ENCODE results near the gene SZRD1.

The SZRD1 gene

DNA sequence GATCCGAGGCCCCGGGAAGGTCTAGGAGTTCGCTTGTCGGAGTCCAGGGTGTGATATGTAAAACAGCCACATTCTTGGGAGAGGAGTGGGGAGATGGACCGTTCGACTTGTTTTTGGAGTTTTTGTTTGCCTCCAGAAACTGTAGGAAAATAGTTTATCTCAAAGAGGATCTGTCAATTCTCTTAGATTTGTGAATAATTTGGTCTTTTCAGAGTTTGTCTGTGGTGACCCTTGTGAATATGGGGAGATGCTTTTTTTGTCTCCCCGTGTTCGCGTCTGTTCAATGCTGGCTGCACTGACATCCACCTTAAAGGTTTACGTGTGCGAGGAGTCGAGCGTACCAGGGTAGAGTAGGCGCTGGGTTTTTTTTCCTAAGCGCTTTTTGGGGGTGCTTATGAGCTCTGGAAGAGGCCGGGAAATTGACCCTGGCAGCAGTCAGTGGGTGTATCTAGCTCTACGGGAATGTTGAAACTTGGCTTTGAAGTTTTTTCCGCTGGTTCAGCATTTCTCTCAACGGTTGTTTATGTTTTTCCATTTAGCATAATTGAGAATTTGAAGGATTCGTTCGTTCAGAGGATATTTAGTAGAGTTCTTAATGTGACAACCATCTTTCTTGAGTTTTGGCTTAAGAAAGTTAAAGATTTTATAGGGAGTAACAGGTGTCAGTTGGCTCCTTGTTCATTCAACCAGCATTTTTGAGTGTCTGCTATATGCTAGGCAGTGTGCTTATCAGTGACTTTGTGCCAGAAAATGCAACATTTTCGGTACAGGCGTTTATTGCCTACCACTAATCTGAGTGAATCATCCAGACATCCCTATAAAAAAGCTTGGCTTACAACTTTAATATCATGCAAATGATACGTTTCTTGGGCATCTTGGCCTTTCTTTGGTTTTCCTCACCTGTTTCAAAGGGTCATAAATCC lies 1.2 kb downstream of the SZRD1 start:
- DNase-seq = no peak

DNA sequence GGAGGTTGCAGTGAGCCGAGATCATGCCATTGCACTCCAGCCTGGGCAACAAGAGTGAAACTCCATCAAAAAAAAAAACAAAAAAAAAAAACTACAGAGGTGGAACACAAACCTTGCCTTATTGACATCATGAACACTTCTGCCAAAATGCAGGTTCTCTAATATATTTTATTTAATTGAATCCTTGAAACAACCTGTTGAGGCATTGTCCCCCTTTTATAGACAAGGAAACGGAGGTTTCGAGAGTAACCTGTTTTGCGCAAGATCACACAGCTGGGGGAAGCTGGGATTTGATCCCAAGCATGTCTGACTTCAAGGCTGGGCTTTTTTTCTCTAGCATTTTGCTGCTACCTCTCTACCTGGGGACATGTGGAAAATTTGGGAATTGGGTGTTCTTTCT lies 2.8 kb downstream of the SZRD1 start:
- DNase-seq = no peak

DNA sequence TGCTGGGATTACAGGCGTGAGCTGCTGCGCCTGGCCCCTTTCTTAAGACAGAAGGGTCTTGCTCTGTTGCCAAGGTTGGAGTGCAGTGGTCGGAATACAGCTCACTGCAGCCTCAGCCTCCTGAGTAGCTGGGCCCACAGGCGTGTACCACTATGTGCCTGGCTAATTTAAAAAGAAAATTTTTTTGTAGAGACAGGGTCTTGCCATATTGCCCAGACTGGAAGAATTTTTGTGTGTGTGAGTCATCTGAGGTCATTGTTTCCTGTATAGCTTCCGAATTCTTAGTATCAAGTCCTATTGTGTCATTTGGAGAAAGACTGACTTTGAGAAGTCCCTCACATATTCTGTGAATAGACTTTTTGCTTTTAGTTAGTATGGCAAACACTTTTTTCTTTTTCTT lies 4.7 kb downstream of the SZRD1 start:
- DNase-seq = no peak

DNA sequence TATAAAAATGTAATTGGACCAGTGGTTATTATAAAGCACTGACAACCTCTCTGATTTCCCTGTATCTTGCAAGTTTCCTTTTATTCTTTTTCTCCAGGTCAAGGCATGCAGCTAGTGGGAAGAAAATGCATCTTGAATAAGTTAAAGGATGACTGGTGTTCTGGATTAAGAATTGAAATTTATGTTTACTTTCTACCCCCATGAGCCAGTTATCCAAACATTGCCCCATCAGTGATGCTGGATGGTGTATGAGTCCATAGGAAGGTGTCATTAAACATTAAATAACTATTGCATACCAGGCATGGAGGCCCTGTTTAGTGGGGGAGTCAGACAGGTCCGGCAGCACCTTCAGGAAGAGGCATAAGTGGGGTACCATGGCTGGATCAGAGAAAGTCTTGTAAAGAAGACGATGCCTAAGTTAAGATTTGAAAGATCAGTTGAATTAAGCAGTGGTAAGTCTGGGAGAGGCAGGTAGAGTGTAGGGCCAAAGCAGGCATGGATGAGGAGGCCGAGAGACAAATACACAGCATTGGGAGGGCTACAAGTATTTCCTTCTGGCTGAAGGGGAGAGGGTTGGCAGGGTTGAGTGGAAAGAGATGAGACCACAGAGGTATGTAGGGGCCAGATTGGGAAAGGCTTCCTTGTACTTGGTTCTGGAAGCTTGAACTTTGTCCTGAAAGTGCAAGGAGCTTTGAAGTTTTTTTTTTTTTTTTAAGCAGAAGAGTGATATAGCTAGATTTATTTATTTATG lies 5.7 kb downstream of the SZRD1 start:
- DNase-seq = no peak

DNA sequence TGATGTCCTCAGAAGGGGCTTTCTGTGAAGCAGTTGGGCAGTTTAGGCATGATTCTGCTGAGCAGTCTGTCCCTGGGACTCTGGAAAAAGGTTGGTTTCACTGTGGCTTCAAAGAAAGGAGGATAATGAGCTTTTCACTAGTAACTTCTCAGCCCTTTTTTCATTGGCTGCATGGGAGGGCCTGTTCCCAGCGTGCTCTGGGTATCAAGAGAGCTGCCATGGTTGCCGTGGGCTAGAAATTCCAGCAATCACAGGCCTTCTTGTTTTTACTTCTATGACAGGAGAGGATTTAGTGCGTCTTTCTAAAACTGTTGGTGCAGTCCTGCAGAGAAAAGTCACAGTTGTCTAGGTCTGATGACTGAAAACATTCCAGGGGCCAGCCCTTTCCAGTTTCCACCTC lies 7.2 kb downstream of the SZRD1 start:
- no peak for DNase-seq

DNA sequence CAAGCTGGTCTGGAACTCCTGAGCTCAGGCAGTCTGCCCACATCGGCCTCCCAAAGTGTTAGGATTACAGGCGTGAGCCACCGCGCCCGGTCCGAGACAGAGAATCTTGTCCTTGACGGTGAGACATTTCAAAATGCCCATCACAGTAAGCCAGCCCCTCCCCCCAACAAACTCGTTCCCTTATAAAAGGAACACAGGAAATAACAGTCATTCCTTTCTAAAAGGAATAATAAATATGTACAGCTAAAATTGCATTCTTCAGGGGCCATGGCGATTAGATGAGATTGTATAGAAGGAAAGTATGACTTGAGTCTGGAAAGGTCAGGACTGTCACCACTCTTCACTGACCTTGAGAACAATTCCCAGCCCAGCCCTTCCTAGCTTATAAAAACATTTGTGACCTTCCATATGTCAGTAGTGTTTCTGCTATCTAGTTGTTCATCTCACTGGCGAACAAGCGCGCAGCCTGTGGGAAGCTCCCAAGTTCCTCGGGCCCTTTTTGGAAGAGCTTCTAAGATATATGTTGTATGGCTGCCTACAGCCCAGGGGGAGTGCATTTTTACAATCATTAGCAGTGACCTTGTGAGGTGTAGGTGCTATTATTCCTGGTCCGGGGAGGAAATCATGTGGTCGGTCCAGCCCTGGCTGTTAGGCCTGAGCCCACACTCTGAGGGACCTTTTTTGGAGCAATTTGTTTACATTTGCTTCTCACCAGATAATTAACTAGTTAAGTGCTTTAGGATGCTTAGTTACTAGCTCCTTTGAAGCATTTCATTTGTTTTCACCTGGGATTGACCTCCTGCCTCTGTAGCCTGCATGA lies 8.7 kb downstream of the SZRD1 start:
- DNase-seq = no peak

DNA sequence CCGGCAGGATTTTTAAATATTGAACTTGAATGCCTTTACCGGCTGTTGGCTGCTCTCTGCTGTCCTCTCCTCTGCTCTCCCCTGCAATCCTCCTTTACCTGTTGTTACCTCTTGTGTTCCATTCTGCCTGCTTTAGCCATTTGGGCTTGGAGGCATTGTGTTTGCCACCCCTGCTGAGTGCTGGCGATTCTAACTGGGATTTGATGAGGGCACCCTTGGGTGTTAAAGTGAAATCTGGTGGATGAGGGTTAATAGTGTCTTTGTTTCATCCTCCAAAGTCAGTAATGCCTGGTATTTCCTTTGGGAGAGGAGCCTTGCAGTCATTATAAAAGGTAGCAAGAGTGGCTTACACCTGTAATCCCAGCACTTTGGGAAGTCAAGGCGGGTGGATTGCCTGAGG lies 9.9 kb downstream of the SZRD1 start:
- DNase-seq = no peak

DNA sequence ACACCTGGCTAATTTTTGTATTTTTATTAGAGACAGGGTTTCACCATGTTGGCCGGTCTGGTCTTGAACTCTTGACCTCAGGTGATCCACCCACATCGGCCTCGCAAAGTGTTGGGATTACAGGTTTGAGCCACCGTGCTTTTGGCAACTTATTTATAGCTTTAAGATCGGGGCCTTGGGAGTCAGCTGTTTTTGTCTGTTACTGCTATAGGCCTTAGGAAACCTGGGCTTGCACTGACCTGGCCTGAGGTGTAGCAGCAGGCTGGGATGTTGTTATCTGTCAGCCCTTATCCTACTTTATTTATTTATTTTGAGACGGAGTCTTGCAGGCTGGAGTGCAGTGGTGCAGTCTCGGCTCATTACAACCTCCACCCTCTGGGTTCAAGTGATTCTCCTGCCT lies 11.4 kb downstream of the SZRD1 start:
- DNase-seq = no peak

DNA sequence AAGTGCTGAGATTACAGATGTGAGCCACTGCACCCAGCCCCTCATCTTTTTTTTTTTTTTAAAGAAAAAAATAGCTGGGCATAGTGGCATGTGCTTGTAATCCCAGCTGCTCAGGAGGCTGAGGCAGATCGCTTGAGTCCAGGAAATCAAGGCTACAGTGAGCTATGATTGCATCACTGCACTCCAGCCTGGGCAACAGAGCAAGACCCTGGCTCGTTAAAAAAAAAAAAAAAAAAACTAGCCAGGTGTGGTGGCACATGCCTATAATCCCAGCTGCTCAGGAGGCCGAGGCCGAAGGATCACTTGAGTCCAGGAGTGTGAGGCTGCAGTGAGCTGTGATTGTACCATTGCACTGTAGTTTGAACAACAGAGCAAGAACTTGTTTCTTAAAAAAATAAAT lies 13.8 kb downstream of the SZRD1 start:
- DNase-seq = no peak

DNA sequence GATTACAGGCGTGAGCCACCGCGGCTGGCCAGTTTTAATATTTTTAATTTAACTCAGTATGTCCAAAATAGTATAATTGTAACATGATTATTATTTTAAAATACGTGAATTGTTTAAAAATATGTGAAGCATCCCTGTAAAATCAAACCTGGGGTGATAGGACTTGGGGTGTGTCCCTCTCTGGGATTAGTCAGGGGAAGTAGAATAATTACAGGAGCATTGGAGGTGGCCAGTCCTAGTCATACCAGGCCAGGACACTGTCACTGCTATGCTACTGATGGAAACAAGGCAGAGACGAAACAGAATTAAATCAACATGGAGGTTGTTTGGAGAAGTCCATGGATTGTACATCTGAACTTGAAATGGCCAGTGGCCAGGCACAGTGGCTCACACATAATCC lies 16.8 kb downstream of the SZRD1 start:
- DNase-seq = no peak

DNA sequence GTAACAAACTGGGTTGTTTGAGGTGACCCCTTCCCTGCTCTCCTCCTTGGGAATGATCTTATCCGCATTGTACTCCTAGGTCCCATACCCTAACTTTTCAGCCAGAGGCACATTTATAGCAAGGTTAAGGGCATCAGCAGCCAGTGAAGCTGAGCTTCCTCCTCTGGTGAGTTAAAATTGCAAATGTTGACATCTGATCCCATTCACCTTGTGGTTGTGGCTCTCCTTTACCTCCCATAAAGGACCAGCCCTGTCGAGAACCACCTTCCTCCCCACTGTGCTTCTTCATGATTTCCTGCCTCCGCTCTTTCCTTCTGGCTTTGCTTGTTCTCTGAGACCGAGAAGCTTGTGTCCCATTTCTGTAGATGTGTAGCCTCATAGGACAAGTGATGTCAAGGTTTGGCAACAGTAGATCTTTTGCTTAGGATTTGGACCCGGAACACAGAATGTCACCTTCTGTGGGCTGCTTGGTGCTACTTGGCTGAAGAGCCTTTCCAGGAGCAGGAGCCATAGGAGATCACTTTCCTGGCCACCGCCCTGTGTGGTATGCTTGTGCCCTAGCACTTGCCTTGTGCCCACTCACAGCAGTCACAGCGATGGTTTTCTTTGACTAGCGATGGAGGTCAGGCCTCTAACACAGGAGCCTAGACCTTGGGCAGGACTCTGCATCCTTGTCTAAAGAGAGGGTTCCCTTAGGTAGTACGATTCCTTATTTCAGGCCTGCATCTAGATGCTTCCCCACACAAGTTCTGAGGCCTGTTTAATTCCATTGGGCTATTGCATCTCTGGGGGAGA lies 18.8 kb downstream of the SZRD1 start:
- DNase-seq = no peak

DNA sequence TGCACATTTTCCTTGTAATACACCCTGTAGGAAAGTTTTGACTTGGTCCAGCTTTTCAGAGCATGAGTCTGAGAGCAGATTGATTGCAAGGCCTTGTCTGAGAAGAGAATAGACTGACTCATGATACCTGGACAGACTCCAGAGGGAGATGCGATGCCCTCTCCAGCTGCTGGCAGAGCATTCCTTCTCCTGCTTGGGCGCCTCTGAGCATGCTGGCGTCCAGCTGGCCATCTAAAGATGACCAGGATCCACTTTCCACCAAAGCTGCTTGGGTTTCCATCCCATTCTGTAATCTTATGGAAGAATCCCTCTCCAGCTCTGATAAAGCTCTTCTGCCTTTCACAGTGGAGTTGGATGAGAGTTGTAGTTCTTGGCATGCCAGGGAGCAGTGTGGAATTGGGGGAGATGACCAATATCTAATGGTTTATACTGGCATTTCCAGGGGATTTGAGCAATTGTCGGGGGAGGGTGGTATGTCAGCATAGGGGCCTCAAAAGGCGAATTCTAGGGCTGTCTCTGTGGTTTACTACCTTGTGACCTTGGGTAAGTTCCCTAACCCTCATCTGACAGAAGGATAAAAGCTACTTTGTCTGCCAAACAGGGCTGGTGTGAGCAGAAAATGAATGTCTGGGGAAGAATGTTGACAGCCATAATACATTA lies 19.5 kb downstream of the SZRD1 start:
- no peak for DNase-seq

DNA sequence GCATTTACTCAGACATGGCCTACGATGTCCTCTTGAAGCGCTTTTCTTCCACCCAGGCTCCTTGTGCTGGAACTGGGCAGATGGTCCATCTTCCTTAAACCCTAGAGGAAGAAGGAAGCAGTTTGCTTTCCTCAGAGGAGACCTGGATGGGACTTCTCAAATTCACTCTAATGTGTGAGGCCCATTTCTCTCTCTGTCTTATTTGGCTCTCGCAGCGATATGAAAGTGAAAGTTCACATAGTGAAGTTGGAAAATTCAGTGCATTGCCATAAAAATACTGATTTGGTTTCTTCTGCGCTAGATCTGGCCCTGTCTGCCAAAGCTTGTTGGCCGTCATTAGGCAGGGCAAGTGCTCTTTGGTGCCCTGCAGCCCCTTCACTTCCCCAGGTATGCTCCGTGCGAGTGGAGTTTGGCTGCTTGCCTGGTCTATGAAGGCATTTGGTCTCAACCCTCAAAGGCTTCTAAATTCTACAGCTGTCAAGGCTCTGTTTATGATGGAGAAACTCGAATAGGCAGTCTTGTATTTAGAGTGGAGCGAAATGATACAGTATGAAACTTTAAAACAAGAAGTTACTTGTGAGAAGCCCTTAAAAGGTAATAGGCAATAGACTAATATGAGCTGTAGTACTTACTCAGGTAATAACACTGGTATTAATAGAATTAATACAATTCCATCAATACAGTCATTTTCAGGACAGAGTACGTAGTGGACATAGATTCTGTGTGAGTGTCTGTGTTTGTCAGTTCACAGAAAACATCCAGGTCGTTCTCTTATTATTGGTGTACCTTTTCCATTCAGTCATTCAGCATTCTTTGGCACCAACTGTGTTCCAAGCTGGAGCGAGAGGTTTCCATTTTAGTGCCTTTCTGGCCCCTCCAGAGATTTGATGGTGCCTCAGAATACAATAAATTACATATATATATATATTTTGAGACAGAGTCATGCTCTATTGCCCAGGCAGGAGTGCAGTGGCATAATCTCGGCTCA lies 20.5 kb downstream of the SZRD1 start:
- no peak for DNase-seq

DNA sequence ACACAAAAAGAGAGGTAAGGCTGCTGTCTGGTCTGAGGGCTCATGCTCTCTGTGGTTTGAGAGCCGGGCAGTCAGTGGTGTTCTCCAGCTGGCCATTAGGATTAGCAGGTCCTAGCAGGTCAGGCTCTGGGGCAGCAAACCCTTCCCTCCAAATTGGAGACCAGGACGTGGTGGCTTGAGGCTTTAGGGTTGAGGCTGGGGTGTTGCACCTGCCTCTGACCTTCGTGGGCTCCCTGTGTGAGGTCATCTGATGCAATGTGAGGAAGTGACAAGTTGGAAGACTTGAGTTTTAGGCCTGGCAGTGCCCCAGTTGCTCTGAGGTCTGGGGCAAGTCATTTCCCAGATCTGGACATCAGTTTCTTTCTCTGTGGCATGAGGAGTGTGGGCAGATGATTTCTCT lies 24.4 kb downstream of the SZRD1 start:
- DNase-seq = no peak

DNA sequence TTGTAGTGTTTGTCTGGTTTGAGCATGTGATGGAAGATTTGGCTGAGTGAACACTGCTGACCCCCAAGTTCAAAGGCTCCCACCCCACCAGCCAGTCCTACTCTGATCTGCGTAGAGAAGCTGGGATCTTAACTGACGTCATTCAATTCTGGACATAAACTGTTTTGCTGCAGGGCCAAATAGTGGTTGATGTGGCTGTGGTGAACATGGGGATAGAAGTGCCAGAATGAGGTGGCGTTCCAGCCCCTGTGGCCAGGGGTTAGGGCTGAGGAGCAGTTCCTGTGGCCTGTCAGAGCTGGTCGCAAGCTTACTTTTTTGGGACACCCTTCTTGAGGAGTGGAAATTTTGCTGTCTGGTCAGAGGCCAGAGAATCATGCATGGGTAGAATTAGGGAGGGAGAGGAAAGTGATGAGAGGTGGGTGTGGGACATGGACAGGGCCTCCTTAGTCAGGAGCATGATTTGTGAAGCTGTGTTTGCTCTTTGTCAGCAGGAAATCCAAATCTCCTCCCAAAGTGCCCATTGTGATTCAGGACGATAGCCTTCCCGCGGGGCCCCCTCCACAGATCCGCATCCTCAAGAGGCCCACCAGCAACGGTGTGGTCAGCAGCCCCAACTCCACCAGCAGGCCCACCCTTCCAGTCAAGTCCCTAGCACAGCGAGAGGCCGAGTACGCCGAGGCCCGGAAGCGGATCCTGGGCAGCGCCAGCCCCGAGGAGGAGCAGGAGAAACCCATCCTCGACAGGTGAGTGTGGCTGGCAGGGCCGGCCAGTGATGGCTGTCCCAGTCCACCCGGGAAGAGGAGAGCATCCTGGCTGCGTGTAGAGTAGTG lies 25.9 kb downstream of the SZRD1 start:
- no peak for DNase-seq

DNA sequence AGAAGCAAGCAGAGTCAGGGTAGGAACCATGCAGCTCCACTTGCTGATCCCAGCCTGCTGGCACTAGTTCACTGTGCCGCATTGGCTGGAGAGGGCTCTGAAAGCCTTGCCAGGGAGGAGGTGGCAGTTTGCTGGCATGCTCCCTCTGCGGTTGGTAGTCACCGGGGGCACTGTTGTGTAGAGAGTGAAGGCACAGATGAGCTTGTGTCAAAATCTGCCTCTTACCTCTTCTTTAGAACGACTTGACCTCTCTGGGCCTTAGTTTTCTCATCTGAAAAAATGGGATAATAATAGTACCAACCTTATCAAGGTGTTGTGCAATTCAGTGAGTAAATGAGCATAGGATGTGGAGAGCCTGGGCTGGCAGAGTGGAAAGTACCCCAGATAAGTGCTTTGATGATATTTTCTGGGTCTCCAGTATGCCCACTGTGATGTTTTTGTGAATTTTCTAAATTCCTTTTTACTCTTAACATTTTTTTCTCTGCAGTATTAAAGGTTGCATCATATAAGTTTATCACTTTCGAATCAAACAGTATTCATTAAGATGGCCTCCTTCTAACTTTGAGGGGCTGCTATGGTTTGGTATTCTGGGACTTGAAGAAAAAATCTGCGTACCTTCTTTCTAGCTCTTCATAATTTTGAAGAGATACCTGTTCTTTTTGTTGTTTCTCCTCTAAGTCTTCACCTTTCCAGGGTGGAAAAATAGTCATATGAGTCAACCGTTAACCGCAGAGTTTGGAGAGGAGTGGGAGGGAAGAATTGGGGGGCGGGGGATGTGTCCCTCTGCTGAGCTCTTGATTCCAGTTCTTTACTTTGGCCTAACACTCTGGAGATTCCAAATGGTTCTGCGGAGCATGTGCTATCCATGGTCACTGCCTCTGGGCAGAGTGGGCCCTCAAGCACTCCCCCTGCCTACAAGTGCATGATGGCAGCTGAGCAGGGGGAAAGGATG lies 26.8 kb downstream of the SZRD1 start:
- DNase-seq = no peak

DNA sequence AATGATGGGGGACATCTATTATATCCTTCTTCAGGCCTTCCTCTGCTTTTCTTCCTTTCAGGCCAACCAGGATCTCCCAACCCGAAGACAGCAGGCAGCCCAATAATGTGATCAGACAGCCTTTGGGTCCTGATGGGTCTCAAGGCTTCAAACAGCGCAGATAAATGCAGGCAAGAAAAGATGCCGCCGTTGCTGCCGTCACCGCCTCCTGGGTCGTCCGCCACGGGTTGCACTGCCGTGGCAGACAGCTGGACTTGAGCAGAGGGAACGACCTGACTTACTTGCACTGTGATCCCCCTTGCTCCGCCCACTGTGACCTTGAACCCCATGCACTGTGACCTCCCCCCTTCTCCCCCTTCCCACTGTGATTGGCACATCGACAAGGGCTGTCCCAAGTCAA lies 27.9 kb downstream of the SZRD1 start:
- no peak for DNase-seq

DNA sequence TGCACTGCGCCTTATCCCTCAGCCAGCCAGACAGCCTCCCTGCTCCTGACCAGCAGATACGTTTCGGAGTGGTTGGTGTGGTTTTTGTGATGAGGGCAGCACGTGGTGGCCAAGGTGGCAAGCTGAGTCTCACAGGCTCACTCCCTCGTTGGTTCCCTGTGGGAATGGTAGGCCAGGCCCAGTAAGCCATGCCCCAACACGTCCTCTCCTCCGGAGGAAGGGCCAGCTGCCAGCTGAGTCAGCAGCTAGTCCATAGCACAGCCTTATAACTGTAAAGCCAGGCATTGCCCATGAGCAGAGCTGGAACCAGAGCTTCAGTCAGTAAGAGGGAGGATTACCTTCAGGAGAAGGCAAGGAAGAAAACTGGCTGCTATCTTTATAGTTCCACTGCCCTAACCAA lies 29.5 kb downstream of the SZRD1 start:
- no peak for DNase-seq

DNA sequence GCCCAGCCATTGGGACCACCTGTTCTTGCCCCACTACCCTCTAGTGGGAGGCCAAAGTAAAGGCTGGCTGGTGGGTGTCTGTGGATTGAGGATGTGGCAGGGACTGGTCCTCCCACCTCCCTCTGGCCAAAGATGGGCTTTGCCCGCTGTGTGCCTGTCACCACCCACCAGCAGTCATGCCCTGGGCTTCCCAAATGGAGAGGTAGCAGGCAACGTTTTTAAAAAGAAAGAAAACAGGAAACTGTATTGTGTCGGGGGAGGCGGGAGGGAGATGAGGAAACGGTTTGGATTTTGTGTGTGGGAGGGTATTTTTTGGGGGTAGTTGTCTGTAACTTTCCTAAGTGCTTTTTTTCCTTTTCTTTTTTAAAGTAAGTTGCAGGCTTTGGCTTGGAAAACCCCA lies 30.1 kb downstream of the SZRD1 start:
- no peak for DNase-seq
